K562 (cell line): ENCODE data around the gene COL5A1. TPM values are rescaled to one million over a fixed set of nuclear protein-coding genes. Genes with fewer than 3 reads are reported as not detected.

Experiments used
- CSDE1 ChIP-seq, 2 experiments: fragments of 450-650 bp; IDR thresholded peaks; 2 replicates each; pipeline ENCODE4 v1.6.1; 2016; ENCODE audit warnings: mild to moderate bottlenecking in 1 of 2
- NFE2L1 ChIP-seq: fragments of 450-650 bp; IDR thresholded peaks from 2 replicates; pipeline ENCODE4 v1.6.1; 2016; ENCODE audit warnings: missing genetic modification characterization, low read depth, mild to moderate bottlenecking, missing compliant biosample characterization, moderate library complexity, borderline replicate concordance
- PHB2 ChIP-seq: fragments of 450-650 bp; IDR thresholded peaks from 2 replicates; pipeline ENCODE4 v1.6.1; 2017; ENCODE audit warnings: low read depth
- POLR3A ChIP-seq: IDR thresholded peaks from 2 replicates; pipeline ENCODE4 v1.6.1; 2011; ENCODE audit warnings: borderline replicate concordance, mild to moderate bottlenecking, moderate library complexity; ENCODE audit not compliant: insufficient read length, insufficient read depth; ENCODE audit errors: extremely low read depth
- polyA plus RNA-seq, 8 experiments: library from polyadenylated mRNA; depleted of rRNA in 4 of 8; stranded (reverse) in 5 of 8; unstranded in 3 of 8; fragments of >200 nt; fragmentation: Nextera tagmentation in 2 of 8; fragmentation: Illumina TruSeq in 1 of 8; extraction: Ambion mirVana in 2 of 8; extraction: Trizol in 1 of 8; gene quantifications; 2 replicates each; pipeline versions ENCODE4 v1.2.1 to v1.2.3, GENCODE V29; 2011 to 2014; ENCODE audit warnings: inconsistent platforms in 1 of 8, missing spikeins in 1 of 8
- total RNA-seq, 7 experiments: library from RNA; depleted of rRNA in 6 of 7; stranded (reverse); fragments of >200 nt in 6 of 7; fragmentation: Illumina TruSeq in 2 of 7; extraction: Trizol in 2 of 7; gene quantifications; 2 replicates each; pipeline versions ENCODE4 v1.2.1 to v1.2.3, GENCODE V29; 2011 to 2021; ENCODE audit warnings: low replicate concordance in 1 of 7
- TF ChIP-seq, protein P1 (sequence below): fragments of 450-650 bp; IDR thresholded peaks from 2 replicates; pipeline ENCODE4 v1.6.1; 2018; ENCODE audit warnings: mild to moderate bottlenecking, low read depth; ENCODE audit not compliant: partially characterized antibody
- TF ChIP-seq, protein P2 (sequence below): sonication (generic); formaldehyde crosslinking; IDR thresholded peaks from 2 replicates; pipeline ENCODE4 v1.8.0; 2023; ENCODE audit warnings: mild to moderate bottlenecking, missing genetic modification reagents
- TF ChIP-seq, protein P3 (sequence below): IDR thresholded peaks from 3 replicates; pipeline ENCODE4 v1.6.1; 2011; ENCODE audit warnings: borderline replicate concordance, mild to moderate bottlenecking; ENCODE audit not compliant: insufficient read length, insufficient read depth
- TF ChIP-seq, protein P4 (sequence below): fragments of 250-450 bp; sonication (Bioruptor Pico); IDR thresholded peaks from 2 replicates; pipeline ENCODE4 v1.8.0; 2021; ENCODE audit warnings: moderate library complexity, mild to moderate bottlenecking, inconsistent platforms

COL5A1 gene
- total and polyA plus RNA-seq, 9 of the 15 experiments (the other 6 are each of a cell fraction or from before 2014, with no cell fraction given): under 0.01 to 0.13 (median 0.04) TPM; not detected in 6

DNA sequence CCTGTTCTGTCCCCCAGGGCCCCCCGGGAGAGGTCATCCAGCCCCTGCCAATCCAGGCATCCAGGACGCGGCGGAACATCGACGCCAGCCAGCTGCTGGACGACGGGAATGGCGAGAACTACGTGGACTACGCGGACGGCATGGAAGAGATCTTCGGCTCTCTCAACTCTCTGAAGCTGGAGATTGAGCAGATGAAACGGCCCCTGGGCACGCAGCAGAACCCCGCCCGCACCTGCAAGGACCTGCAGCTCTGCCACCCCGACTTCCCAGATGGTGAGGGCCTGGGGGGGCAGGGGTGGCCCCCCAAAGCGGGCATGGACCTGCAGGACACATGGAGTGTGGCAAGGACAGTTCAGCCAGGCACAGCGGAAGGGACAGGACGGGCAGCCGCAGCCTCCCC, 183.0 kb downstream of the COL5A1 start (continued):
- TF ChIP-seq, protein P1, sequence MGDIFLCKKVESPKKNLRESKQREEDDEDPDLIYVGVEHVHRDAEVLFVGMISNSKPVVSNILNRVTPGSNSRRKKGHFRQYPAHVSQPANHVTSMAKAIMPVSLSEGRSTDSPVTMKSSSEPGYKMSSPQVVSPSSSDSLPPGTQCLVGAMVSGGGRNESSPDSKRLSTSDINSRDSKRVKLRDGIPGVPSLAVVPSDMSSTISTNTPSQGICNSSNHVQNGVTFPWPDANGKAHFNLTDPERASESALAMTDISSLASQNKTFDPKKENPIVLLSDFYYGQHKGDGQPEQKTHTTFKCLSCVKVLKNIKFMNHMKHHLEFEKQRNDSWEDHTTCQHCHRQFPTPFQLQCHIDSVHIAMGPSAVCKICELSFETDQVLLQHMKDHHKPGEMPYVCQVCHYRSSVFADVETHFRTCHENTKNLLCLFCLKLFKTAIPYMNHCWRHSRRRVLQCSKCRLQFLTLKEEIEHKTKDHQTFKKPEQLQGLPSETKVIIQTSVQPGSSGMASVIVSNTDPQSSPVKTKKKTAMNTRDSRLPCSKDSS: no peak
- TF ChIP-seq NFE2L1: no peak
- TF ChIP-seq, protein P2, sequence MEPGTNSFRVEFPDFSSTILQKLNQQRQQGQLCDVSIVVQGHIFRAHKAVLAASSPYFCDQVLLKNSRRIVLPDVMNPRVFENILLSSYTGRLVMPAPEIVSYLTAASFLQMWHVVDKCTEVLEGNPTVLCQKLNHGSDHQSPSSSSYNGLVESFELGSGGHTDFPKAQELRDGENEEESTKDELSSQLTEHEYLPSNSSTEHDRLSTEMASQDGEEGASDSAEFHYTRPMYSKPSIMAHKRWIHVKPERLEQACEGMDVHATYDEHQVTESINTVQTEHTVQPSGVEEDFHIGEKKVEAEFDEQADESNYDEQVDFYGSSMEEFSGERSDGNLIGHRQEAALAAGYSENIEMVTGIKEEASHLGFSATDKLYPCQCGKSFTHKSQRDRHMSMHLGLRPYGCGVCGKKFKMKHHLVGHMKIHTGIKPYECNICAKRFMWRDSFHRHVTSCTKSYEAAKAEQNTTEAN: no peak
- TF ChIP-seq, protein P3, sequence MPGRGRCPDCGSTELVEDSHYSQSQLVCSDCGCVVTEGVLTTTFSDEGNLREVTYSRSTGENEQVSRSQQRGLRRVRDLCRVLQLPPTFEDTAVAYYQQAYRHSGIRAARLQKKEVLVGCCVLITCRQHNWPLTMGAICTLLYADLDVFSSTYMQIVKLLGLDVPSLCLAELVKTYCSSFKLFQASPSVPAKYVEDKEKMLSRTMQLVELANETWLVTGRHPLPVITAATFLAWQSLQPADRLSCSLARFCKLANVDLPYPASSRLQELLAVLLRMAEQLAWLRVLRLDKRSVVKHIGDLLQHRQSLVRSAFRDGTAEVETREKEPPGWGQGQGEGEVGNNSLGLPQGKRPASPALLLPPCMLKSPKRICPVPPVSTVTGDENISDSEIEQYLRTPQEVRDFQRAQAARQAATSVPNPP: no peak
- no peak for TF ChIP-seq PHB2
- TF ChIP-seq POLR3A: no peak
- TF ChIP-seq CSDE1 (IDR thresholded peaks at IDR 0.05): no peak
- TF ChIP-seq, protein P4, sequence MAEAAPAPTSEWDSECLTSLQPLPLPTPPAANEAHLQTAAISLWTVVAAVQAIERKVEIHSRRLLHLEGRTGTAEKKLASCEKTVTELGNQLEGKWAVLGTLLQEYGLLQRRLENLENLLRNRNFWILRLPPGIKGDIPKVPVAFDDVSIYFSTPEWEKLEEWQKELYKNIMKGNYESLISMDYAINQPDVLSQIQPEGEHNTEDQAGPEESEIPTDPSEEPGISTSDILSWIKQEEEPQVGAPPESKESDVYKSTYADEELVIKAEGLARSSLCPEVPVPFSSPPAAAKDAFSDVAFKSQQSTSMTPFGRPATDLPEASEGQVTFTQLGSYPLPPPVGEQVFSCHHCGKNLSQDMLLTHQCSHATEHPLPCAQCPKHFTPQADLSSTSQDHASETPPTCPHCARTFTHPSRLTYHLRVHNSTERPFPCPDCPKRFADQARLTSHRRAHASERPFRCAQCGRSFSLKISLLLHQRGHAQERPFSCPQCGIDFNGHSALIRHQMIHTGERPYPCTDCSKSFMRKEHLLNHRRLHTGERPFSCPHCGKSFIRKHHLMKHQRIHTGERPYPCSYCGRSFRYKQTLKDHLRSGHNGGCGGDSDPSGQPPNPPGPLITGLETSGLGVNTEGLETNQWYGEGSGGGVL (CRISPR knock-in tag): no peak
